K562 (cell line): ENCODE results near the gene DDX5. TPM values are rescaled to one million over a fixed set of nuclear protein-coding genes. Genes with fewer than 3 reads are reported as not detected.

ENCODE experiments used
- CBFA2T2 ChIP-seq: fragments of 450-650 bp; conservative IDR thresholded peaks from 2 replicates; pipeline ENCODE4 v1.6.1; 2017; ENCODE audit warnings: mild to moderate bottlenecking
- KLF13 ChIP-seq: fragments of 450-650 bp; IDR thresholded peaks from 2 replicates; pipeline ENCODE4 v1.6.1; 2016; ENCODE audit warnings: missing genetic modification characterization, low read depth, mild to moderate bottlenecking, missing compliant biosample characterization, moderate library complexity, borderline replicate concordance
- NR2C2 ChIP-seq, 2 experiments: fragments of 200-800 bp in 1 of 2; sonication (Bioruptor generic) in 1 of 2; sonication (generic) in 1 of 2; formaldehyde crosslinking in 1 of 2; IDR thresholded peaks; 2 replicates each; pipeline versions ENCODE4 v1.6.1 to v1.8.0; 2016 to 2022; ENCODE audit warnings: mild to moderate bottlenecking in 1 of 2, missing compliant biosample characterization in 1 of 2, missing genetic modification characterization in 1 of 2, missing genetic modification reagents in 1 of 2
- POLR2B ChIP-seq: fragments of 450-650 bp; IDR thresholded peaks from 2 replicates; pipeline ENCODE4 v1.6.1; 2018; ENCODE audit warnings: low read depth; ENCODE audit not compliant: partially characterized antibody
- TEAD1 ChIP-seq, 2 experiments: fragments of 450-650 bp in 1 of 2; sonication (generic) in 1 of 2; formaldehyde crosslinking; IDR thresholded peaks; 2 replicates each; pipeline versions ENCODE4 v1.4.0 to v1.8.0; 2020 to 2022; ENCODE audit warnings: mild to moderate bottlenecking in 2 of 2, missing genetic modification reagents in 1 of 2
- ZNF197 ChIP-seq: fragments of 200-800 bp; sonication (Bioruptor generic); IDR thresholded peaks from 2 replicates; pipeline ENCODE4 v1.6.1; 2016; ENCODE audit warnings: low read depth, missing genetic modification characterization, missing compliant biosample characterization
- polyA plus RNA-seq, 8 experiments: library from polyadenylated mRNA; depleted of rRNA in 4 of 8; stranded (reverse) in 5 of 8; unstranded in 3 of 8; fragments of >200 nt; fragmentation: Nextera tagmentation in 2 of 8; fragmentation: Illumina TruSeq in 1 of 8; extraction: Ambion mirVana in 2 of 8; extraction: Trizol in 1 of 8; gene quantifications; 2 replicates each; pipeline versions ENCODE4 v1.2.1 to v1.2.3, GENCODE V29; 2011 to 2014; ENCODE audit warnings: inconsistent platforms in 1 of 8, missing spikeins in 1 of 8
- total RNA-seq, 7 experiments: library from RNA; depleted of rRNA in 6 of 7; stranded (reverse); fragments of >200 nt in 6 of 7; fragmentation: Illumina TruSeq in 2 of 7; extraction: Trizol in 2 of 7; gene quantifications; 2 replicates each; pipeline versions ENCODE4 v1.2.1 to v1.2.3, GENCODE V29; 2011 to 2021; ENCODE audit warnings: low replicate concordance in 1 of 7
- TF ChIP-seq, protein P1 (sequence below): fragments of 450-650 bp; IDR thresholded peaks from 2 replicates; pipeline ENCODE4 v1.6.1; 2018; ENCODE audit not compliant: partially characterized antibody
- TF ChIP-seq, protein P2 (sequence below): sonication (generic); formaldehyde crosslinking; IDR thresholded peaks from 2 replicates; pipeline ENCODE4 v1.8.1; 2022; ENCODE audit warnings: missing genetic modification reagents
- TF ChIP-seq, protein P3 (sequence below): fragments of 450-650 bp; IDR thresholded peaks from 2 replicates; pipeline ENCODE4 v1.6.1; 2016; ENCODE audit warnings: antibody characterized with exemption
- TF ChIP-seq, protein P4 (sequence below): fragments of 450-650 bp; formaldehyde crosslinking; IDR thresholded peaks from 2 replicates; pipeline ENCODE4 v1.4.0; 2020; ENCODE audit warnings: mild to moderate bottlenecking
- TF ChIP-seq, protein P5 (sequence below): IDR thresholded peaks from 2 replicates; pipeline ENCODE4 v1.6.1; 2011; ENCODE audit warnings: borderline replicate concordance, low read depth, mild to moderate bottlenecking, moderate library complexity, low read length; ENCODE audit not compliant: insufficient read depth, poor library complexity, severe bottlenecking
- TF ChIP-seq, protein P6 (sequence below): fragments of 450-650 bp; formaldehyde crosslinking; conservative IDR thresholded peaks from 2 replicates; pipeline ENCODE4 v1.4.0; 2022; ENCODE audit warnings: mild to moderate bottlenecking, missing genetic modification characterization

DDX5 gene
- total and polyA plus RNA-seq, 9 of the 15 experiments (the other 6 are each of a cell fraction or from before 2014, with no cell fraction given), result 306 to 1,639 (median 604) TPM

DNA sequence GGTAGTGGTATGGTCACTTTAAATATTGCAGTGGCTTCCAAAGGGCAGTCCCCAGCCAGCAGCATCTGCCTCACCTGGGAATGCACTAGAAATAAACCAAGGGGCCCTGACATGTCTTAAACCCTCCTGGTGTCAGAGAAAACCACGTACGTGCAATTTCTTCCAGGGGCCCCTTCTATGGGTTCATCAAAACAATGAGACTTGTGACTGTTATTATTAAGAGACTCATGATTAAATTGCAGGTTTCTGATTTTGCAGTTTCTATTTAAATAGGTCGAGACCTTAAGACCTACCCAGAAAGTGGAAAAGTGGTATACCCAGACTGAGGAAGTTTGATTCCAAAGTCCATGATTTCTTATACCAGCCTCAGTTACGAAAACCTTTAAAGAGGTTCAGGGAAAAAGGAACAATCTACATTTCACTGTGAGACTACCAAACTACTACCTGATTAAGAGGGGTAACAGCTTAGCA is 8.5 kb downstream of the DDX5 start (continued):
- TF ChIP-seq, protein P1, sequence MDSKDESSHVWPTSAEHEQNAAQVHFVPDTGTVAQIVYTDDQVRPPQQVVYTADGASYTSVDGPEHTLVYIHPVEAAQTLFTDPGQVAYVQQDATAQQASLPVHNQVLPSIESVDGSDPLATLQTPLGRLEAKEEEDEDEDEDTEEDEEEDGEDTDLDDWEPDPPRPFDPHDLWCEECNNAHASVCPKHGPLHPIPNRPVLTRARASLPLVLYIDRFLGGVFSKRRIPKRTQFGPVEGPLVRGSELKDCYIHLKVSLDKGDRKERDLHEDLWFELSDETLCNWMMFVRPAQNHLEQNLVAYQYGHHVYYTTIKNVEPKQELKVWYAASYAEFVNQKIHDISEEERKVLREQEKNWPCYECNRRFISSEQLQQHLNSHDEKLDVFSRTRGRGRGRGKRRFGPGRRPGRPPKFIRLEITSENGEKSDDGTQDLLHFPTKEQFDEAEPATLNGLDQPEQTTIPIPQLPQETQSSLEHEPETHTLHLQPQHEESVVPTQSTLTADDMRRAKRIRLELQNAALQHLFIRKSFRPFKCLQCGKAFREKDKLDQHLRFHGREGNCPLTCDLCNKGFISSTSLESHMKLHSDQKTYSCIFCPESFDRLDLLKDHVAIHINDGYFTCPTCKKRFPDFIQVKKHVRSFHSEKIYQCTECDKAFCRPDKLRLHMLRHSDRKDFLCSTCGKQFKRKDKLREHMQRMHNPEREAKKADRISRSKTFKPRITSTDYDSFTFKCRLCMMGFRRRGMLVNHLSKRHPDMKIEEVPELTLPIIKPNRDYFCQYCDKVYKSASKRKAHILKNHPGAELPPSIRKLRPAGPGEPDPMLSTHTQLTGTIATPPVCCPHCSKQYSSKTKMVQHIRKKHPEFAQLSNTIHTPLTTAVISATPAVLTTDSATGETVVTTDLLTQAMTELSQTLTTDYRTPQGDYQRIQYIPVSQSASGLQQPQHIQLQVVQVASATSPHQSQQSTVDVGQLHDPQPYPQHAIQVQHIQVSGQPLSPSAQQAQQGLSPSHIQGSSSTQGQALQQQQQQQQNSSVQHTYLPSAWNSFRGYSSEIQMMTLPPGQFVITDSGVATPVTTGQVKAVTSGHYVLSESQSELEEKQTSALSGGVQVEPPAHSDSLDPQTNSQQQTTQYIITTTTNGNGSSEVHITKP, result no peak
- TF ChIP-seq ZNF197 (CRISPR knock-in tag), result no peak
- no peak for TF ChIP-seq NR2C2 (CRISPR knock-in tag; IDR thresholded peaks at IDR 0.05)
- TF ChIP-seq NR2C2 (tag; IDR thresholded peaks at IDR 0.05), result 0 out of 2 replicates have a peak, but pooled peaks have one; percentile 36
- peak; percentile 45 for TF ChIP-seq POLR2B
- no peak for TF ChIP-seq CBFA2T2
- TF ChIP-seq, protein P2, sequence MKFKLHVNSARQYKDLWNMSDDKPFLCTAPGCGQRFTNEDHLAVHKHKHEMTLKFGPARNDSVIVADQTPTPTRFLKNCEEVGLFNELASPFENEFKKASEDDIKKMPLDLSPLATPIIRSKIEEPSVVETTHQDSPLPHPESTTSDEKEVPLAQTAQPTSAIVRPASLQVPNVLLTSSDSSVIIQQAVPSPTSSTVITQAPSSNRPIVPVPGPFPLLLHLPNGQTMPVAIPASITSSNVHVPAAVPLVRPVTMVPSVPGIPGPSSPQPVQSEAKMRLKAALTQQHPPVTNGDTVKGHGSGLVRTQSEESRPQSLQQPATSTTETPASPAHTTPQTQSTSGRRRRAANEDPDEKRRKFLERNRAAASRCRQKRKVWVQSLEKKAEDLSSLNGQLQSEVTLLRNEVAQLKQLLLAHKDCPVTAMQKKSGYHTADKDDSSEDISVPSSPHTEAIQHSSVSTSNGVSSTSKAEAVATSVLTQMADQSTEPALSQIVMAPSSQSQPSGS (CRISPR knock-in tag), result no peak
- TF ChIP-seq, protein P3, sequence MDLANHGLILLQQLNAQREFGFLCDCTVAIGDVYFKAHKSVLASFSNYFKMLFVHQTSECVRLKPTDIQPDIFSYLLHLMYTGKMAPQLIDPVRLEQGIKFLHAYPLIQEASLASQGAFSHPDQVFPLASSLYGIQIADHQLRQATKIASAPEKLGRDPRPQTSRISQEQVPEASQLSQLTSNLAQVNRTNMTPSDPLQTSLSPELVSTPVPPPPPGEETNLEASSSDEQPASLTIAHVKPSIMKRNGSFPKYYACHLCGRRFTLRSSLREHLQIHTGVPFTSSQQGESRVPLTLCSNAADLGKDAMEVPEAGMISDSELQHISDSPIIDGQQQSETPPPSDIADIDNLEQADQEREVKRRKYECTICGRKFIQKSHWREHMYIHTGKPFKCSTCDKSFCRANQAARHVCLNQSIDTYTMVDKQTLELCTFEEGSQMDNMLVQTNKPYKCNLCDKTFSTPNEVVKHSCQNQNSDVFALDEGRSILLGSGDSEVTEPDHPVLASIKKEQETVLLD, result no peak
- TF ChIP-seq, protein P4, sequence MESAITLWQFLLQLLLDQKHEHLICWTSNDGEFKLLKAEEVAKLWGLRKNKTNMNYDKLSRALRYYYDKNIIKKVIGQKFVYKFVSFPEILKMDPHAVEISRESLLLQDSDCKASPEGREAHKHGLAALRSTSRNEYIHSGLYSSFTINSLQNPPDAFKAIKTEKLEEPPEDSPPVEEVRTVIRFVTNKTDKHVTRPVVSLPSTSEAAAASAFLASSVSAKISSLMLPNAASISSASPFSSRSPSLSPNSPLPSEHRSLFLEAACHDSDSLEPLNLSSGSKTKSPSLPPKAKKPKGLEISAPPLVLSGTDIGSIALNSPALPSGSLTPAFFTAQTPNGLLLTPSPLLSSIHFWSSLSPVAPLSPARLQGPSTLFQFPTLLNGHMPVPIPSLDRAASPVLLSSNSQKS (CRISPR knock-in tag), result no peak
- no peak for TF ChIP-seq TEAD1 (CRISPR knock-in tag; IDR thresholded peaks at IDR 0.05)
- TF ChIP-seq KLF13 (tag), result no peak
- TF ChIP-seq, protein P5, sequence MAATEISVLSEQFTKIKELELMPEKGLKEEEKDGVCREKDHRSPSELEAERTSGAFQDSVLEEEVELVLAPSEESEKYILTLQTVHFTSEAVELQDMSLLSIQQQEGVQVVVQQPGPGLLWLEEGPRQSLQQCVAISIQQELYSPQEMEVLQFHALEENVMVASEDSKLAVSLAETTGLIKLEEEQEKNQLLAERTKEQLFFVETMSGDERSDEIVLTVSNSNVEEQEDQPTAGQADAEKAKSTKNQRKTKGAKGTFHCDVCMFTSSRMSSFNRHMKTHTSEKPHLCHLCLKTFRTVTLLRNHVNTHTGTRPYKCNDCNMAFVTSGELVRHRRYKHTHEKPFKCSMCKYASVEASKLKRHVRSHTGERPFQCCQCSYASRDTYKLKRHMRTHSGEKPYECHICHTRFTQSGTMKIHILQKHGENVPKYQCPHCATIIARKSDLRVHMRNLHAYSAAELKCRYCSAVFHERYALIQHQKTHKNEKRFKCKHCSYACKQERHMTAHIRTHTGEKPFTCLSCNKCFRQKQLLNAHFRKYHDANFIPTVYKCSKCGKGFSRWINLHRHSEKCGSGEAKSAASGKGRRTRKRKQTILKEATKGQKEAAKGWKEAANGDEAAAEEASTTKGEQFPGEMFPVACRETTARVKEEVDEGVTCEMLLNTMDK, result no peak
- TF ChIP-seq, protein P6, sequence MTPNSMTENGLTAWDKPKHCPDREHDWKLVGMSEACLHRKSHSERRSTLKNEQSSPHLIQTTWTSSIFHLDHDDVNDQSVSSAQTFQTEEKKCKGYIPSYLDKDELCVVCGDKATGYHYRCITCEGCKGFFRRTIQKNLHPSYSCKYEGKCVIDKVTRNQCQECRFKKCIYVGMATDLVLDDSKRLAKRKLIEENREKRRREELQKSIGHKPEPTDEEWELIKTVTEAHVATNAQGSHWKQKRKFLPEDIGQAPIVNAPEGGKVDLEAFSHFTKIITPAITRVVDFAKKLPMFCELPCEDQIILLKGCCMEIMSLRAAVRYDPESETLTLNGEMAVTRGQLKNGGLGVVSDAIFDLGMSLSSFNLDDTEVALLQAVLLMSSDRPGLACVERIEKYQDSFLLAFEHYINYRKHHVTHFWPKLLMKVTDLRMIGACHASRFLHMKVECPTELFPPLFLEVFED, result 0 out of 2 replicates have a peak, but pooled peaks have one; percentile 3
